Measurements from ENCODE around the gene NPHS1. TPM values are rescaled to one million over a fixed set of nuclear protein-coding genes. Genes with fewer than 3 reads are reported as not detected.

Gene NPHS1
- total RNA-seq, 1 experiment from 2014 or later = not detected

DNA sequence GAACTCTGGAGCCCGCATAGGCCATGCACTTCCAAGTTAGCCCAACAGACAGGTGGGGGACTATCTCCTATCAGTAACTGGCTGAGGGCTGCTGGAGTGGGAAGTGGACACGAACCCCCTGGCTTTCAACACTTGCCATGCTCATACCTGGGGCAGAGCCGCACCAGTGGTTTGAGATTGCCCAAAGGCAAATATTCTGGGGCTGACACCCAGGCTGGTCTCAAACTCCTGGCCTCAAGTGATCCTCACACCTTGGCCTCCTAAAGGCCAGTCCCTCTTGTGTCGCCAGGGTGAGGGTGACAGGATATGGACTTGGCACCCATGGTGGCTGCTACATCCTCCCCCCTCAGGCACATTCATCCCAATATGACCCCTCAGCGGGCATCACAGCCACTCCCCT is 34.9 kb upstream of the NPHS1 start:
- ChIA-PET CTCF (no interaction called here), POLR2A (no interaction called here)
- no TSS peak for BruUV-seq (replicated peaks)
- Histone ChIP-seq H3K4me3 (ENCODE audit: low read depth, low read length) (no peak overlapping the region), H3K9me3 (no peaks in the 10 kb centered on the region), H3K4me1 (no peaks in the 10 kb centered on the region), H3K27me3 (replicated peaks; ENCODE audit: control insufficient read depth, insufficient read depth, low read length) (no peaks in the 10 kb centered on the region), H3K36me3 (ENCODE audit: control insufficient read depth, insufficient read depth, low read length) (no peaks in the 10 kb centered on the region)
- TF ChIP-seq, protein P1, sequence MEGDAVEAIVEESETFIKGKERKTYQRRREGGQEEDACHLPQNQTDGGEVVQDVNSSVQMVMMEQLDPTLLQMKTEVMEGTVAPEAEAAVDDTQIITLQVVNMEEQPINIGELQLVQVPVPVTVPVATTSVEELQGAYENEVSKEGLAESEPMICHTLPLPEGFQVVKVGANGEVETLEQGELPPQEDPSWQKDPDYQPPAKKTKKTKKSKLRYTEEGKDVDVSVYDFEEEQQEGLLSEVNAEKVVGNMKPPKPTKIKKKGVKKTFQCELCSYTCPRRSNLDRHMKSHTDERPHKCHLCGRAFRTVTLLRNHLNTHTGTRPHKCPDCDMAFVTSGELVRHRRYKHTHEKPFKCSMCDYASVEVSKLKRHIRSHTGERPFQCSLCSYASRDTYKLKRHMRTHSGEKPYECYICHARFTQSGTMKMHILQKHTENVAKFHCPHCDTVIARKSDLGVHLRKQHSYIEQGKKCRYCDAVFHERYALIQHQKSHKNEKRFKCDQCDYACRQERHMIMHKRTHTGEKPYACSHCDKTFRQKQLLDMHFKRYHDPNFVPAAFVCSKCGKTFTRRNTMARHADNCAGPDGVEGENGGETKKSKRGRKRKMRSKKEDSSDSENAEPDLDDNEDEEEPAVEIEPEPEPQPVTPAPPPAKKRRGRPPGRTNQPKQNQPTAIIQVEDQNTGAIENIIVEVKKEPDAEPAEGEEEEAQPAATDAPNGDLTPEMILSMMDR (IDR thresholded peaks at IDR 0.05; ENCODE audit: insufficient read depth in 1 of 2, low read depth in 1 of 2, low read length in 1 of 2, severe bottlenecking in 1 of 2, unreplicated experiment in 1 of 2) = no peak
- Mint-ChIP-seq H3K27ac (ENCODE audit: unreplicated experiment) (no peak overlapping the region), H3K4me1 (ENCODE audit: low read depth, unreplicated experiment) (no peaks in the 10 kb centered on the region), H3K36me3 (ENCODE audit: insufficient read depth, unreplicated experiment) (peaks cover 19% of the 10 kb centered on the region), H3K9me3 (ENCODE audit: unreplicated experiment) (no peaks in the 10 kb centered on the region), H3K4me3 (ENCODE audit: unreplicated experiment) (no peak overlapping the region), H3K27me3 (ENCODE audit: insufficient read depth, unreplicated experiment) (no peaks in the 10 kb centered on the region)
- DNase-seq = no peak
- intact Hi-C loops (cut with micrococcal nuclease; ENCODE audit: unreplicated experiment) = no loop called here

DNA sequence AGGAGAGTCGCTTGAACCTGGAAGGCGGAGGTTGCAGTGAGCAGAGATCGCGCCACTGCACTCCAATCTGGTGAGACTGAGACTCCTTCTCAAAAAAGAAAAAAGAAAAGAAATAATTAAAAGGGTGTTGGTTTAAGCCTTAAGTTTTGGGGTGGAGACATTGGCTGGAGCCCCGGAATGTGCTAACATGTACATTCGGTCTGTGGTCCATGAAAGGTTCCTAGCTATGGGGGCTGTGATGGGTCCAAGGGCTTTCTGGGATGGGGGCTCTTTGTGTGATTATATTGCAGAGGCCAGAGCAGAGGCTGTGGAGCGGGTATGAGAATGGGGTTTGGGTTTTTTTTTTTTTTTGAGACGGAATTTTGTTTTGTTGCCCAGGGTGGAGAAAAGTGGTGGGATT is 33.6 kb upstream of the NPHS1 start:
- POLR2A ChIA-PET = interaction anchor here (0.5 to 0.6 kb wide), 2 partner anchors 45 to 175 kb away, joined by 3 read pairs; no protein-coding TSS in a partner anchor

DNA sequence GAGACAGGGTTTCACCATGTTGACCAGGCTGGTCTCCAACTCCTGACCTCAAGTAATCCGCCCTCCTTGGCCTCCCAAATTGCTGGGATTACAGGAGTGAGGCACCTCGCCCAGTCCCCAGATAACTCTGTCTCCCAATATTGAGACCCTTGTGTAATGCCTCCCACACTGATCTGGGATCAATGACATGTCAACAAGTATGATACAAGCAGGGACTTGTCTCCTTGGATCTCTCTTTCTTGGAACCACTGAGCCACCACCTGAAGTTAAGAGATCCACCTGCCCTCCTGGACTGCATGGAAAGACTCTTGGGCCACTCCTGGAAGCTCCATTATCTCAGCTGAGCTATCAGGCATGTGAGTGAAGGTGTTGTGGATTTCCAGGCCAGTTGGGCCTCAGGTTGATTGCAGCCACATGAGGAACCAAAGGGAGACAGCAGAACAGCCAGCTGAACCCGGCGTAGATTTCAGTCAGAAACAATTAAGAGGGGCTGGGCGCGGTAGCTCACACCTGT is 33.0 kb upstream of the NPHS1 start:
- peaks cover under 1% of the 10 kb centered on the region for H3K4me1 Mint-ChIP-seq (ENCODE audit: low read depth, unreplicated experiment)
- H3K4me3 ChIP-seq (ENCODE audit: low read depth, low read length) = no peak overlapping the region
- H3K27ac Mint-ChIP-seq (ENCODE audit: unreplicated experiment) = no peak overlapping the region
- TF ChIP-seq, protein P1 (IDR thresholded peaks at IDR 0.05; ENCODE audit: insufficient read depth in 1 of 2, low read depth in 1 of 2, low read length in 1 of 2, severe bottlenecking in 1 of 2, unreplicated experiment in 1 of 2) = no peak
- H3K27me3 Mint-ChIP-seq (ENCODE audit: insufficient read depth, unreplicated experiment) = no peaks in the 10 kb centered on the region
- intact Hi-C loops (cut with micrococcal nuclease; ENCODE audit: unreplicated experiment) = no loop called here
- no peaks in the 10 kb centered on the region for H3K27me3 ChIP-seq (replicated peaks; ENCODE audit: control insufficient read depth, insufficient read depth, low read length)
- H3K9me3 Mint-ChIP-seq (ENCODE audit: unreplicated experiment) = no peaks in the 10 kb centered on the region
- no peaks in the 10 kb centered on the region for H3K4me1 ChIP-seq
- CTCF ChIA-PET = no interaction called here
- BruUV-seq (replicated peaks) = no TSS peak
- DNase-seq = no peak
- H3K36me3 Mint-ChIP-seq (ENCODE audit: insufficient read depth, unreplicated experiment) = peaks cover 19% of the 10 kb centered on the region
- POLR2A ChIA-PET = no interaction called here
- H3K36me3 ChIP-seq (ENCODE audit: control insufficient read depth, insufficient read depth, low read length) = no peaks in the 10 kb centered on the region
- no peaks in the 10 kb centered on the region for H3K9me3 ChIP-seq
- H3K4me3 Mint-ChIP-seq (ENCODE audit: unreplicated experiment) = no peak overlapping the region

More for the DNA sequence above, 33.6 kb upstream of the NPHS1 start:
- CTCF ChIA-PET = interaction anchor here (0.7 kb wide), 1 partner anchor 145 kb away, joined by 3 read pairs; no protein-coding TSS in a partner anchor
- TF ChIP-seq, protein P1 (IDR thresholded peaks at IDR 0.05; ENCODE audit: insufficient read depth in 1 of 2, low read depth in 1 of 2, low read length in 1 of 2, severe bottlenecking in 1 of 2, unreplicated experiment in 1 of 2) = no peak
- DNase-seq = no peak
- no peaks in the 10 kb centered on the region for H3K36me3 ChIP-seq (ENCODE audit: control insufficient read depth, insufficient read depth, low read length)
- Mint-ChIP-seq H3K27ac (ENCODE audit: unreplicated experiment) (no peak overlapping the region), H3K4me3 (ENCODE audit: unreplicated experiment) (no peak overlapping the region), H3K4me1 (ENCODE audit: low read depth, unreplicated experiment) (no peaks in the 10 kb centered on the region), H3K9me3 (ENCODE audit: unreplicated experiment) (no peaks in the 10 kb centered on the region), H3K27me3 (ENCODE audit: insufficient read depth, unreplicated experiment) (no peaks in the 10 kb centered on the region), H3K36me3 (ENCODE audit: insufficient read depth, unreplicated experiment) (peaks cover 19% of the 10 kb centered on the region)
- no peaks in the 10 kb centered on the region for H3K27me3 ChIP-seq (replicated peaks; ENCODE audit: control insufficient read depth, insufficient read depth, low read length)
- no peaks in the 10 kb centered on the region for H3K4me1 ChIP-seq
- no peak overlapping the region for H3K4me3 ChIP-seq (ENCODE audit: low read depth, low read length)
- H3K9me3 ChIP-seq = no peaks in the 10 kb centered on the region
- intact Hi-C loops (cut with micrococcal nuclease; ENCODE audit: unreplicated experiment) = no loop called here
- BruUV-seq (replicated peaks) = no TSS peak

All from Caco-2 (cell line).